H1 (cell line): ENCODE measurements around the gene TMEM255A. TPM values are rescaled to one million over a fixed set of nuclear protein-coding genes. Genes with fewer than 3 reads are reported as not detected.
A peak's percentile ranks its signal among the peaks of the same experiment; 100 is the strongest.

Source experiments
- CTCF ChIA-PET: fragments of 300-600 bp; sonication (Branson Sonifier 250); formaldehyde crosslinking; loops from one replicate; lab custom pipeline; 2021; ENCODE audit not compliant: partially characterized antibody; lab: Charles Lee
- POLR2A ChIA-PET: fragments of 300-600 bp; sonication (Branson Sonifier 250); formaldehyde crosslinking; loops from one replicate; lab custom pipeline; 2021; ENCODE audit warnings: inconsistent platforms; ENCODE audit not compliant: partially characterized antibody; lab: Charles Lee
- DNase-seq, 2 experiments: peaks; one replicate each; pipeline versions ENCODE4 v3.0.0 to v3.0.0-alpha.2; 2010 to 2022; ENCODE audit warnings: low spot score in 2 of 2, low read depth in 1 of 2, mixed read lengths in 1 of 2
- FAIRE-seq: peaks from 2 replicates; lab custom pipeline; 2011; peaks lifted over from hg19 to GRCh38; lab: Jason Lieb, UNC
- H2AFZ ChIP-seq: 2 replicates; pipeline ENCODE4 v1.8.1; 2012; ENCODE audit warnings: low read length, inconsistent platforms
- H2AK5ac ChIP-seq: 2 replicates; pipeline ENCODE4 v1.6.1; 2013; ENCODE audit warnings: low read depth, low read length
- H2BK120ac ChIP-seq: replicated peaks from 2 replicates; pipeline ENCODE3; 2013; ENCODE audit warnings: low read depth, low read length, inconsistent platforms
- H2BK12ac ChIP-seq: 2 replicates; pipeline ENCODE4 v1.6.1; 2013; ENCODE audit warnings: low read depth, low read length
- H2BK15ac ChIP-seq: 2 replicates; pipeline ENCODE4 v1.6.1; 2013; ENCODE audit warnings: low read length
- H2BK20ac ChIP-seq: 2 replicates; pipeline ENCODE4 v1.6.1; 2013; ENCODE audit warnings: low read length
- H2BK5ac ChIP-seq: 2 replicates; pipeline ENCODE4 v1.6.1; 2013; ENCODE audit warnings: low read depth, low read length
- H3K14ac ChIP-seq: 2 replicates; pipeline ENCODE4 v1.6.1; 2013; ENCODE audit warnings: inconsistent platforms; ENCODE audit not compliant: insufficient read length
- H3K18ac ChIP-seq: 2 replicates; pipeline ENCODE4 v1.6.1; 2013; ENCODE audit warnings: low read length; ENCODE audit errors: extremely low read depth
- H3K23ac ChIP-seq: 2 replicates; pipeline ENCODE4 v1.6.1; 2013; ENCODE audit warnings: inconsistent platforms; ENCODE audit not compliant: insufficient read length
- H3K23me2 ChIP-seq: 2 replicates; pipeline ENCODE4 v1.6.1; 2013; ENCODE audit warnings: low read depth, low read length
- H3K27ac ChIP-seq: 2 replicates; pipeline ENCODE4 v1.6.1; 2011; ENCODE audit warnings: low read depth, low read length, inconsistent platforms
- H3K27me3 ChIP-seq, 4 experiments: replicated peaks in 1 of 4; 1 replicate in 1 of 4; 2 replicates in 3 of 4; pipeline versions ENCODE4 v1.6.1 to v1.8.1; 2011 to 2013; ENCODE audit warnings: low read length in 3 of 4, mild to moderate bottlenecking in 3 of 4, inconsistent platforms in 2 of 4, mixed read lengths in 2 of 4, moderate library complexity in 1 of 4; ENCODE audit not compliant: control insufficient read depth in 3 of 4, insufficient read depth in 3 of 4; ENCODE audit errors: extremely low read depth in 1 of 4
- H3K36me3 ChIP-seq, 4 experiments: 2 replicates each; pipeline versions ENCODE4 v1.6.1 to v1.8.1; 2011 to 2013; ENCODE audit warnings: mild to moderate bottlenecking in 4 of 4, low read length in 3 of 4, moderate library complexity in 2 of 4, control low read depth in 1 of 4, inconsistent platforms in 1 of 4; ENCODE audit not compliant: insufficient read depth in 4 of 4, control insufficient read depth in 2 of 4
- H3K4ac ChIP-seq: replicated peaks from 2 replicates; pipeline ENCODE3; 2013; ENCODE audit warnings: low read length, low read depth, mixed read lengths, inconsistent platforms; ENCODE audit not compliant: insufficient read length
- H3K4me1 ChIP-seq, 4 experiments: replicated peaks in 1 of 4; 1 replicate in 1 of 4; 2 replicates in 3 of 4; pipeline versions ENCODE4 v1.6.1 to v1.8.1; 2011 to 2013; ENCODE audit warnings: low read length in 3 of 4, inconsistent platforms in 2 of 4, mixed read lengths in 1 of 4; ENCODE audit not compliant: insufficient read depth in 4 of 4, control insufficient read depth in 3 of 4
- H3K4me2 ChIP-seq, 2 experiments: 2 replicates each; pipeline versions ENCODE4 v1.6.1 to v1.8.1; 2011 to 2013; ENCODE audit warnings: low read depth in 2 of 2, low read length in 2 of 2, control low read depth in 1 of 2, inconsistent platforms in 1 of 2, mild to moderate bottlenecking in 1 of 2; ENCODE audit not compliant: insufficient read depth in 1 of 2
- H3K4me3 ChIP-seq, 4 experiments: fragments of 200-600, 300-600 bp in 1 of 4; sonication (generic), shearing (Covaris generic), sonication (Bioruptor Twin) in 1 of 4; 2 replicates each; pipeline versions ENCODE4 v1.5.1 to v1.8.1; 2011 to 2016; ENCODE audit warnings: low read length in 4 of 4, low read depth in 3 of 4, control low read depth in 2 of 4, inconsistent platforms in 2 of 4, mild to moderate bottlenecking in 2 of 4, mixed read lengths in 1 of 4, moderate library complexity in 1 of 4; ENCODE audit not compliant: insufficient read depth in 2 of 4; ENCODE audit errors: extremely low read depth in 1 of 4
- H3K56ac ChIP-seq: replicated peaks from 2 replicates; pipeline ENCODE3; 2013; ENCODE audit warnings: low read depth, mild to moderate bottlenecking, mixed read lengths, low read length, inconsistent platforms; ENCODE audit not compliant: insufficient read length
- H3K79me1 ChIP-seq: 2 replicates; pipeline ENCODE4 v1.6.1; 2013; ENCODE audit warnings: low read depth, low read length, control low read depth
- H3K79me2 ChIP-seq, 2 experiments: 2 replicates each; pipeline versions ENCODE4 v1.6.1 to v1.8.1; 2012 to 2013; ENCODE audit warnings: low read length in 2 of 2, mild to moderate bottlenecking in 2 of 2, inconsistent platforms in 1 of 2; ENCODE audit not compliant: insufficient read depth in 2 of 2, control insufficient read depth in 1 of 2
- H3K9ac ChIP-seq, 4 experiments: replicated peaks in 1 of 4; 1 replicate in 1 of 4; 2 replicates in 3 of 4; pipeline versions ENCODE4 v1.6.1 to v1.8.1; 2011 to 2013; ENCODE audit warnings: low read depth in 3 of 4, low read length in 3 of 4, control low read depth in 2 of 4, mild to moderate bottlenecking in 2 of 4, moderate library complexity in 2 of 4, inconsistent platforms in 1 of 4; ENCODE audit errors: extremely low read depth in 1 of 4
- H3K9me3 ChIP-seq, 2 experiments: 2 replicates each; pipeline versions ENCODE4 v1.6.1 to v1.8.1; 2012 to 2013; ENCODE audit warnings: mild to moderate bottlenecking in 2 of 2, moderate library complexity in 2 of 2, control low read depth in 1 of 2, inconsistent platforms in 1 of 2, low read depth in 1 of 2, low read length in 1 of 2, mixed read lengths in 1 of 2; ENCODE audit not compliant: insufficient read depth in 2 of 2
- H4K20me1 ChIP-seq, 2 experiments: replicated peaks in 1 of 2; 2 replicates each; pipeline versions ENCODE3 to v1.8.1; 2011 to 2013; ENCODE audit warnings: inconsistent platforms in 2 of 2, low read length in 2 of 2, mild to moderate bottlenecking in 1 of 2; ENCODE audit not compliant: insufficient read depth in 2 of 2, control insufficient read depth in 1 of 2
- H4K5ac ChIP-seq: 2 replicates; pipeline ENCODE4 v1.6.1; 2013; ENCODE audit warnings: low read length, low read depth, mixed read lengths, inconsistent platforms; ENCODE audit not compliant: insufficient read length
- H4K8ac ChIP-seq: 2 replicates; pipeline ENCODE4 v1.8.0; 2013; ENCODE audit warnings: mild to moderate bottlenecking, moderate library complexity, low read length, inconsistent platforms; ENCODE audit not compliant: insufficient read depth; ENCODE audit errors: extremely low read depth
- H4K91ac ChIP-seq: replicated peaks from 2 replicates; pipeline ENCODE3; 2013; ENCODE audit warnings: low read length, mixed read lengths, inconsistent platforms; ENCODE audit not compliant: insufficient read length
- CHD2 ChIP-seq: IDR thresholded peaks from 2 replicates; pipeline ENCODE4 v1.6.1; 2012; ENCODE audit warnings: low read length, improper control_type of control experiment
- KDM5A ChIP-seq: fragments of 200-600 bp; IDR thresholded peaks from 2 replicates; pipeline ENCODE4 v1.7.1; 2012; ENCODE audit warnings: mild to moderate bottlenecking, low read length, inconsistent platforms, mixed read lengths
- MAX ChIP-seq: IDR thresholded peaks from 2 replicates; pipeline ENCODE4 v1.6.1; 2012; ENCODE audit warnings: inconsistent platforms
- POLR2A ChIP-seq, 2 experiments: IDR thresholded peaks; 1 replicate in 1 of 2; 2 replicates in 1 of 2; pipeline ENCODE4 v1.6.1; 2011; ENCODE audit warnings: low read depth in 2 of 2, low read length in 2 of 2, mild to moderate bottlenecking in 2 of 2; ENCODE audit errors: control extremely low read depth in 1 of 2
- RBBP5 ChIP-seq: IDR thresholded peaks from 2 replicates; pipeline ENCODE4 v1.7.1; 2012; ENCODE audit warnings: low read depth, mild to moderate bottlenecking, inconsistent platforms, low read length, moderate library complexity, borderline replicate concordance
- RNF2 ChIP-seq: fragments of 200-900, 300-1000 bp; sonication (generic); IDR thresholded peaks from 2 replicates; pipeline ENCODE4 v1.7.1; 2016; ENCODE audit warnings: borderline replicate concordance, low read depth, mild to moderate bottlenecking, antibody characterized with exemption, low read length; ENCODE audit not compliant: poor library complexity, severe bottlenecking; ENCODE audit errors: missing control alignments
- SIN3A ChIP-seq, 2 experiments: IDR thresholded peaks in 1 of 2; conservative IDR thresholded peaks in 1 of 2; 2 replicates each; pipeline ENCODE4 v1.6.1; 2011 to 2012; ENCODE audit warnings: low read length in 2 of 2, improper control_type of control experiment in 1 of 2, low read depth in 1 of 2, mild to moderate bottlenecking in 1 of 2
- SP1 ChIP-seq: IDR thresholded peaks from 2 replicates; pipeline ENCODE4 v1.6.1; 2011; ENCODE audit warnings: low read depth, low read length
- TAF7 ChIP-seq: optimal IDR thresholded peaks from 2 replicates; pipeline ENCODE3; 2011; ENCODE audit warnings: low read depth, mild to moderate bottlenecking, inconsistent platforms, low read length, moderate library complexity, borderline replicate concordance
- TBP ChIP-seq: IDR thresholded peaks from 2 replicates; pipeline ENCODE4 v1.6.1; 2011; ENCODE audit warnings: low read depth, low read length, improper control_type of control experiment
- WGBS, 2 experiments: shearing (Covaris generic) in 1 of 2; methylation state at CpG; one replicate each; pipeline versions ENCODE4 v1.1.6 to v1.1.7; 2013 to 2015; ENCODE audit warnings: low lambda C conversion rate in 2 of 2, mixed read lengths in 2 of 2, inconsistent platforms in 1 of 2, low coverage in 1 of 2, missing lambda C conversion rate in 1 of 2; ENCODE audit not compliant: insufficient replicate concordance in 2 of 2, insufficient coverage in 1 of 2, insufficient read length in 1 of 2; ENCODE audit errors: extremely low coverage in 1 of 2, missing lambda C conversion rate in 1 of 2; 5-methylcytosine and 5-hydroxymethylcytosine counted together
- polyA plus RNA-seq, 7 experiments: library from polyadenylated mRNA; depleted of rRNA in 3 of 7; stranded (reverse) in 5 of 7; unstranded in 2 of 7; fragments of >200 nt in 5 of 7; fragments of 200-250 nt in 2 of 7; gene quantifications; 1 replicate in 5 of 7; 2 replicates in 1 of 7; 4 replicates in 1 of 7; pipeline versions ENCODE4 v1.2.1 to v1.2.3, GENCODE V29; 2011 to 2013; ENCODE audit warnings: missing spikeins in 2 of 7, mixed read lengths in 2 of 7
- total RNA-seq: library from RNA; stranded (reverse); fragmentation: NEBNext Ultra II Directional; extraction: Animal tissue kit (Norgen Biotek cat#: 25700); gene quantifications from 2 replicates; pipeline ENCODE4 v1.2.1, GENCODE V29; 2021

Gene TMEM255A
- total and polyA plus RNA-seq, 2 of the 8 experiments (the other 6 are each of a cell fraction or from before 2014, with no cell fraction given) = 0.73 to 2.3 TPM

GRCh38 chrX:120308959-120309872, 2.0 kb downstream of the TMEM255A start:
- FAIRE-seq = peak; percentile 36
- H3K4me2 ChIP-seq = peak overlapping the region; percentile 84 to 86
- TF ChIP-seq TBP = no peak
- TF ChIP-seq MAX = peak; percentile 77
- no peak for TF ChIP-seq SP1
- no peak for TF ChIP-seq POLR2A (IDR thresholded peaks at IDR 0.05; ENCODE audit: control extremely low read depth in 1 of 2, low read depth in 2 of 2, low read length in 2 of 2)
- no peak; the same call in 1 of the 2 replicates for TF ChIP-seq RBBP5
- TF ChIP-seq RNF2 = peak; percentile 1
- TF ChIP-seq SIN3A (conservative IDR thresholded peaks at IDR 0.05 in 1 of 2, IDR thresholded peaks at IDR 0.05 in 1 of 2; ENCODE audit: low read depth in 1 of 2, low read length in 2 of 2) = peak in 1 of 2 experiments; percentile 60; a peak in 1 of 4 replicates
- no peak for TF ChIP-seq TAF7
- peak; percentile 88 for TF ChIP-seq CHD2
- no peak for TF ChIP-seq KDM5A

More at GRCh38 chrX:120308959-120309872, 2.0 kb downstream of the TMEM255A start:
- Histone ChIP-seq H3K9ac (no peak overlapping the region), H2AK5ac (no peak overlapping the region), H2BK120ac (no peak overlapping the region), H4K20me1 (no peaks in the 10 kb centered on the region), H4K8ac (no peak overlapping the region), H3K36me3 (no peaks in the 10 kb centered on the region), H3K27me3 (peaks cover 4 to 63% (median 47%) of the 10 kb centered on the region in 4 experiments), H4K5ac (no peak overlapping the region), H3K79me2 (no peaks in the 10 kb centered on the region), H2AFZ (0 out of 2 replicates have a peak overlapping the region, but pooled peaks have one; percentile 39), H3K4me3 (peak overlapping the region; percentile 43 to 71 (median 52); a peak in 7 of 8 replicates), H3K27ac (no peak overlapping the region), H3K4ac (no peak overlapping the region), H2BK15ac (no peak overlapping the region), H3K14ac (no peak overlapping the region), H3K9me3 (no peaks in the 10 kb centered on the region), H3K23me2 (peaks cover 12% of the 10 kb centered on the region; the same call in 1 of the 2 replicates), H3K79me1 (no peaks in the 10 kb centered on the region), H4K91ac (no peak overlapping the region), H2BK5ac (no peak overlapping the region), H2BK20ac (no peak overlapping the region), H3K56ac (no peak overlapping the region), H3K4me1 (peaks cover 0 to 5% (median 3%) of the 10 kb centered on the region in 4 experiments; a peak in 3 of 7 replicates), H3K23ac (no peak overlapping the region), H3K18ac (no peak overlapping the region; the same call in 1 of the 2 replicates), H2BK12ac (no peak overlapping the region)
- ChIA-PET CTCF (interaction anchor here (0.7 to 2.0 kb wide), 15 partner anchors 10 to 179 kb away, joined by 3 to 12 read pairs (median 4); partner anchors contain the start of gene ZBTB33), POLR2A (interaction anchor here (1.5 kb wide), 1 partner anchor 58 kb away, joined by 3 read pairs; the partner anchor contains the start of gene ZBTB33)
- DNase-seq = peak in 1 of 2 experiments; percentile 52
- WGBS, 2 experiments = 1% methylated on average over 21 of the region's 52 CpGs; no CpG with 5 or more reads in 1 of the 2 experiments
